GM12801 (cell line): Measurements from ENCODE around the gene DICER1.

Experiments used
- CTCF ChIP-seq: IDR thresholded peaks from one replicate; pipeline ENCODE4 v1.5.1; 2011; ENCODE audit warnings: control low read depth; ENCODE audit not compliant: insufficient read length; ENCODE audit errors: extremely low read depth

DICER1 gene

GRCh38 chr14:95104911-95105310 lies 52.4 kb downstream of the DICER1 start:
- no peak for TF ChIP-seq CTCF

GRCh38 chr14:95102680-95103044 lies 54.7 kb downstream of the DICER1 start:
- TF ChIP-seq CTCF: no peak

- no peak for TF ChIP-seq CTCF
These were observed 55.3 kb downstream of the DICER1 start for GRCh38 chr14:95101736-95102679.

GRCh38 chr14:95098984-95099599 lies 58.2 kb downstream of the DICER1 start:
- TF ChIP-seq CTCF: no peak

GRCh38 chr14:95097385-95097784 lies 59.9 kb downstream of the DICER1 start:
- no peak for TF ChIP-seq CTCF

GRCh38 chr14:95096476-95096875 lies 60.9 kb downstream of the DICER1 start:
- TF ChIP-seq CTCF: no peak

- no peak for TF ChIP-seq CTCF
These were observed 61.3 kb downstream of the DICER1 start for GRCh38 chr14:95095996-95096395.
